Pancreas (tissue), 10 donors: ENCODE data around the gene HELZ. TPM values are rescaled to one million over a fixed set of nuclear protein-coding genes. Genes with fewer than 3 reads are reported as not detected.

ENCODE experiments used
- ATAC-seq, 4 donors: fragments of 200-7000 bp; cut with Tn5 transposase; one replicate each; pipeline versions ENCODE4 v1.8.0 to v1.9.1; 2020; ENCODE audit warnings: mild to moderate bottlenecking in 4 of 4, moderate library complexity in 4 of 4
- DNase-seq, 6 donors: peaks; one replicate each; pipeline ENCODE4 v3.0.0-alpha.2; 2020
- FAIRE-seq: peaks from 2 replicates; lab custom pipeline; 2012; peaks lifted over from hg19 to GRCh38; lab: Jason Lieb, UNC
- H3K27ac ChIP-seq, 4 donors: fragments of 200-600 bp; sonication (generic); 1 replicate in 3 of 4; 2 replicates in 1 of 4; pipeline versions ENCODE4 v1.5.0 to v1.8.0; 2020
- H3K27me3 ChIP-seq, 4 donors: fragments of 200-600 bp; one replicate each; pipeline ENCODE4 v1.8.0; 2021
- H3K36me3 ChIP-seq, 3 donors: fragments of 200-600 bp; sonication (generic) in 1 of 3; one replicate each; pipeline versions ENCODE4 v1.5.0 to v1.8.0; 2020 to 2021
- H3K4me1 ChIP-seq, 3 donors: fragments of 200-600 bp; one replicate each; pipeline ENCODE4 v1.8.0; 2021
- H3K4me3 ChIP-seq, 4 donors: fragments of 200-600 bp; sonication (generic) in 2 of 4; one replicate each; pipeline versions ENCODE4 v1.5.0 to v1.8.0; 2020 to 2021
- H3K9me3 ChIP-seq, 4 donors: fragments of 200-600 bp; one replicate each; pipeline ENCODE4 v1.8.0; 2021
- CTCF ChIP-seq, 4 donors: fragments of 200-600 bp; sonication (generic) in 3 of 4; IDR thresholded peaks; one replicate each; pipeline versions ENCODE4 v1.5.0 to v1.8.0; 2021; ENCODE audit warnings: antibody characterized with exemption in 4 of 4
- WGBS, 2 donors: extraction: QIAGEN DNeasy Blood & Tissue Kit; methylation state at CpG; one replicate each; pipeline ENCODE4 v1.1.7; 2013; 5-methylcytosine and 5-hydroxymethylcytosine counted together
- intact Hi-C, 3 donors: fragments of 100-400 bp; cut with DNase I; formaldehyde crosslinking; loops; one replicate each; pipeline versions ENCODE4 v1.11.1 to v1.14.2; 2022
- polyA plus RNA-seq, 2 donors: library from polyadenylated mRNA; stranded (reverse); fragments of 200-250 nt; gene quantifications; one replicate each; pipeline ENCODE4 v1.2.3, GENCODE V29; 2013
- total RNA-seq, 6 donors: library from RNA; stranded (reverse); fragmentation: NEBNext Ultra II Directional in 4 of 6; extraction: Animal tissue kit (Norgen Biotek cat#: 25700) in 4 of 6; gene quantifications; one replicate each; pipeline versions ENCODE4 v1.2.1 to v1.2.4, GENCODE V29; 2021 to 2023
- donor health status: healthy with polysubstance abuse.
- donor health status: DM: no; HTN: no; CAD: no; lungs with moderate emphysema.
- donor health status: DM: no; HTN: no; CAD: no.
- donor health status: control.
- donor health status: control.
- donor health status: Bipolar disorder and iron deficiency.
- donor health status: DM: yes; HTN: yes; CAD: no.
- donor health status: DM: no; HTN: no; CAD: no.
- donor health status: DM: no; HTN: no; CAD: no.
- donor health status: DM: yes; HTN: yes; CAD: no.

The HELZ gene
- total and polyA plus RNA-seq, 8 donors, result 4.1 to 36.6 (median 23.9) TPM

- FAIRE-seq (no peak), DNase-seq (no peak), ATAC-seq (no peak)
- TF ChIP-seq CTCF (IDR thresholded peaks at IDR 0.05), result no peak
- peaks cover 0 to 26% (median 19%) of the 10 kb centered on the region in 3 donors for H3K4me1 ChIP-seq
- no peak overlapping the region for H3K27ac ChIP-seq
- intact Hi-C loops, result no loop called here
- H3K4me3 ChIP-seq, result no peak overlapping the region
- 88 to 93% methylated on average over 5 of the region's 5 CpGs for WGBS, 2 donors
- peaks cover 0 to 7% (median 0%) of the 10 kb centered on the region in 3 donors for H3K36me3 ChIP-seq
- no peaks in the 10 kb centered on the region for H3K27me3 ChIP-seq
- H3K9me3 ChIP-seq, result no peaks in the 10 kb centered on the region
Measured at GRCh38 chr17:67180275-67180674, 64.7 kb downstream of the HELZ start.

- Histone ChIP-seq H3K4me3 (no peak overlapping the region), H3K9me3 (no peaks in the 10 kb centered on the region), H3K27ac (no peak overlapping the region), H3K36me3 (peaks cover 0 to 7% (median 0%) of the 10 kb centered on the region in 3 donors), H3K27me3 (no peaks in the 10 kb centered on the region), H3K4me1 (peaks cover 0 to 16% (median 12%) of the 10 kb centered on the region in 3 donors)
- no peak for DNase-seq
- no peak for TF ChIP-seq CTCF (IDR thresholded peaks at IDR 0.05)
- no peak for ATAC-seq
- WGBS, 2 donors, result 42 to 45% methylated on average over 4 of the region's 4 CpGs
- no peak for FAIRE-seq
- intact Hi-C loops, result no loop called here
Measured at GRCh38 chr17:67178555-67178954, 66.4 kb downstream of the HELZ start.

- peak; percentile 23 for FAIRE-seq
- no peak for ATAC-seq
- no peak for DNase-seq
- H3K27ac ChIP-seq, result no peak overlapping the region
- no peak overlapping the region for H3K4me3 ChIP-seq
- intact Hi-C loops, result no loop called here
- no peak for TF ChIP-seq CTCF (IDR thresholded peaks at IDR 0.05)
- H3K9me3 ChIP-seq, result no peaks in the 10 kb centered on the region
- H3K36me3 ChIP-seq, result peaks cover 0 to 7% (median 0%) of the 10 kb centered on the region in 3 donors
- H3K27me3 ChIP-seq, result no peaks in the 10 kb centered on the region
- peaks cover 0 to 14% (median 4%) of the 10 kb centered on the region in 3 donors for H3K4me1 ChIP-seq
Measured at GRCh38 chr17:67177732-67178131, 67.3 kb downstream of the HELZ start.

GRCh38 chr17:67174190-67174589 lies 70.8 kb downstream of the HELZ start:
- TF ChIP-seq CTCF (IDR thresholded peaks at IDR 0.05), result no peak
- 97% methylated on average over 5 of the region's 5 CpGs for WGBS, 2 donors
- peaks cover 0 to 7% (median 0%) of the 10 kb centered on the region in 3 donors for H3K36me3 ChIP-seq
- no peak for FAIRE-seq
- no peak overlapping the region for H3K4me3 ChIP-seq
- no peak for DNase-seq
- intact Hi-C loops, result no loop called here
- no peak for ATAC-seq
- H3K4me1 ChIP-seq, result peaks cover 0 to 10% (median 0%) of the 10 kb centered on the region in 3 donors
- H3K27me3 ChIP-seq, result no peaks in the 10 kb centered on the region
- no peaks in the 10 kb centered on the region for H3K9me3 ChIP-seq
- no peak overlapping the region for H3K27ac ChIP-seq

- Histone ChIP-seq H3K27ac (no peak overlapping the region), H3K4me3 (no peak overlapping the region), H3K27me3 (no peaks in the 10 kb centered on the region), H3K36me3 (no peaks in the 10 kb centered on the region), H3K4me1 (no peaks in the 10 kb centered on the region), H3K9me3 (no peaks in the 10 kb centered on the region)
- 94 to 96% methylated on average over 4 of the region's 4 CpGs for WGBS, 2 donors
- FAIRE-seq (no peak), ATAC-seq (no peak), DNase-seq (no peak)
- intact Hi-C loops, result no loop called here
- no peak for TF ChIP-seq CTCF (IDR thresholded peaks at IDR 0.05)
Measured at GRCh38 chr17:67171560-67171959, 73.4 kb downstream of the HELZ start.
